K562 (cell line): ENCODE data around the gene POLR3K. TPM values are rescaled to one million over a fixed set of nuclear protein-coding genes. Genes with fewer than 3 reads are reported as not detected.

Experiments
- ATAC-seq: fragments of 200-7000 bp; cut with Tn5 transposase; 3 replicates; pipeline ENCODE4 v1.9.1; 2020; ENCODE audit warnings: moderate library complexity
- BruUV-seq: library from RNA; stranded (reverse); fragments of 400-500 nt; replicated peaks from 2 replicates; lab custom pipeline; 2021; lab: Mats Ljungman, UMichigan
- CTCF ChIA-PET: fragments of 300-600 bp; formaldehyde crosslinking; extraction: SDS; loops from one replicate; lab custom pipeline; 2021; ENCODE audit warnings: low intra/inter-chr PET ratio; lab: Yijun Ruan, JAX
- POLR2A ChIA-PET: fragments of 300-600, 350-650 bp; sonication (Branson Sonifier 250); formaldehyde crosslinking; extraction: SDS; loops from one replicate; lab custom pipeline; 2021; ENCODE audit warnings: antibody characterized with exemption, inconsistent platforms; lab: Yijun Ruan, JAX
- DNase-seq, 4 experiments: peaks; one replicate each; pipeline versions ENCODE4 v3.0.0 to v3.0.0-alpha.2; 2011 to 2018; ENCODE audit warnings: low spot score in 3 of 4, mixed read lengths in 3 of 4; ENCODE audit errors: extremely low read depth in 1 of 4
- FAIRE-seq: peaks from 2 replicates; lab custom pipeline; 2011; peaks lifted over from hg19 to GRCh38; lab: Jason Lieb, UNC
- H2AFZ ChIP-seq: 2 replicates; pipeline ENCODE4 v1.6.0; 2011; ENCODE audit warnings: low read depth, low read length, control low read depth, inconsistent platforms
- H3K27ac ChIP-seq: fragments of 200-600 bp; 3 replicates; pipeline ENCODE4 v1.8.0; 2011; ENCODE audit warnings: low read depth, mild to moderate bottlenecking, control low read depth, inconsistent platforms, low read length, moderate library complexity, mixed read lengths; ENCODE audit errors: extremely low read depth
- H3K27me3 ChIP-seq, 2 experiments: fragments of 300-600 bp in 1 of 2; 2 replicates in 1 of 2; 3 replicates in 1 of 2; pipeline versions ENCODE4 v1.6.0 to v1.8.0; 2011; ENCODE audit warnings: inconsistent platforms in 2 of 2, low read length in 2 of 2, mild to moderate bottlenecking in 1 of 2, mixed read lengths in 1 of 2, moderate library complexity in 1 of 2; ENCODE audit not compliant: control insufficient read depth in 2 of 2, insufficient read depth in 2 of 2
- H3K36me3 ChIP-seq: fragments of 300-600 bp; 3 replicates; pipeline ENCODE4 v1.8.0; 2011; ENCODE audit warnings: mild to moderate bottlenecking, low read length, inconsistent platforms; ENCODE audit not compliant: control insufficient read depth, insufficient read depth
- H3K4me1 ChIP-seq, 2 experiments: fragments of 200-600 bp in 1 of 2; replicated peaks in 1 of 2; 2 replicates in 1 of 2; 3 replicates in 1 of 2; pipeline versions ENCODE4 v1.5.1 to v1.8.0; 2011; ENCODE audit warnings: inconsistent platforms in 2 of 2, low read length in 2 of 2, mild to moderate bottlenecking in 1 of 2, mixed read lengths in 1 of 2, moderate library complexity in 1 of 2; ENCODE audit not compliant: control insufficient read depth in 2 of 2, insufficient read depth in 2 of 2
- H3K4me2 ChIP-seq: 2 replicates; pipeline ENCODE4 v1.6.1; 2011; ENCODE audit warnings: low read length, control low read depth, inconsistent platforms, mixed read lengths; ENCODE audit not compliant: insufficient read depth
- H3K4me3 ChIP-seq: fragments of 200-600 bp; sonication (generic), shearing (Covaris generic); 2 replicates; pipeline ENCODE4 v1.5.1; 2016; ENCODE audit warnings: control low read depth, inconsistent platforms
- H3K79me2 ChIP-seq: fragments of 200-600 bp; 3 replicates; pipeline ENCODE4 v1.8.0; 2011; ENCODE audit warnings: low read length, inconsistent platforms; ENCODE audit not compliant: control insufficient read depth, insufficient read depth
- H3K9ac ChIP-seq, 2 experiments: 2 replicates each; pipeline versions ENCODE4 v1.6.0 to v1.6.1; 2011; ENCODE audit warnings: low read depth in 2 of 2, low read length in 2 of 2, control low read depth in 1 of 2, inconsistent platforms in 1 of 2, mild to moderate bottlenecking in 1 of 2, mixed read lengths in 1 of 2; ENCODE audit not compliant: insufficient read depth in 1 of 2
- H3K9me1 ChIP-seq: one replicate; pipeline ENCODE4 v1.6.0; 2011; ENCODE audit warnings: inconsistent platforms, mild to moderate bottlenecking, low read length, moderate library complexity; ENCODE audit not compliant: control insufficient read depth, insufficient read depth
- H3K9me3 ChIP-seq: replicated peaks from 2 replicates; pipeline ENCODE4 v1.5.1; 2011; ENCODE audit warnings: low read depth, low read length, inconsistent platforms; ENCODE audit not compliant: control insufficient read depth, insufficient read depth
- H4K20me1 ChIP-seq: replicated peaks from 2 replicates; pipeline ENCODE4 v1.6.1; 2011; ENCODE audit warnings: low read length, inconsistent platforms, mixed read lengths; ENCODE audit not compliant: control insufficient read depth, insufficient read depth
- CEBPG ChIP-seq, 3 experiments: fragments of 200-800 bp in 1 of 3; sonication (Bioruptor generic) in 1 of 3; sonication (generic) in 1 of 3; formaldehyde crosslinking in 1 of 3; IDR thresholded peaks in 2 of 3; conservative IDR thresholded peaks in 1 of 3; 2 replicates each; pipeline versions ENCODE4 v1.6.1 to v1.8.0; 2016 to 2022; ENCODE audit warnings: missing compliant biosample characterization in 2 of 3, missing genetic modification characterization in 2 of 3, mild to moderate bottlenecking in 1 of 3, missing genetic modification reagents in 1 of 3
- HNRNPUL1 ChIP-seq: fragments of 200-400 bp; formaldehyde crosslinking; IDR thresholded peaks from 2 replicates; pipeline ENCODE4 v1.6.1; 2017; ENCODE audit warnings: low read length
- NCOA4 ChIP-seq: fragments of 450-650 bp; IDR thresholded peaks from 2 replicates; pipeline ENCODE4 v1.6.1; 2018; ENCODE audit warnings: mild to moderate bottlenecking; ENCODE audit not compliant: partially characterized antibody
- NCOR1 ChIP-seq: fragments of 450-650 bp; IDR thresholded peaks from 2 replicates; pipeline ENCODE4 v1.6.1; 2016; ENCODE audit warnings: mild to moderate bottlenecking, moderate library complexity
- OTX1 ChIP-seq: fragments of 450-650 bp; formaldehyde crosslinking; IDR thresholded peaks from 2 replicates; pipeline ENCODE4 v1.4.0; 2022; ENCODE audit warnings: mild to moderate bottlenecking
- PRPF4 ChIP-seq: fragments of 200-400 bp; formaldehyde crosslinking; IDR thresholded peaks from one replicate; pipeline ENCODE4 v1.6.1; 2017; ENCODE audit warnings: low read length, low read depth, mild to moderate bottlenecking; ENCODE audit not compliant: insufficient read depth, poor library complexity, severe bottlenecking
- PTBP1 ChIP-seq: fragments of 200-400 bp; formaldehyde crosslinking; IDR thresholded peaks from 2 replicates; pipeline ENCODE4 v1.6.1; 2017; ENCODE audit warnings: low read depth, low read length
- PTRF ChIP-seq: fragments of 450-650 bp; IDR thresholded peaks from 2 replicates; pipeline ENCODE4 v1.6.1; 2016; ENCODE audit warnings: mild to moderate bottlenecking, missing genetic modification characterization, missing compliant biosample characterization
- SIRT6 ChIP-seq: IDR thresholded peaks from one replicate; pipeline ENCODE4 v1.6.1; 2012; ENCODE audit warnings: low read depth, mild to moderate bottlenecking, control low read depth, inconsistent platforms, low read length, moderate library complexity
- TAF15 ChIP-seq: fragments of 200-400 bp; formaldehyde crosslinking; IDR thresholded peaks from 2 replicates; pipeline ENCODE4 v1.6.1; 2017; ENCODE audit warnings: mild to moderate bottlenecking, low read depth, low read length, moderate library complexity
- TBL1XR1 ChIP-seq, 2 experiments: IDR thresholded peaks; 2 replicates each; pipeline ENCODE4 v1.6.1; 2012; ENCODE audit warnings: improper control_type of control experiment in 2 of 2, low read length in 2 of 2, mild to moderate bottlenecking in 1 of 2
- ZBTB8A ChIP-seq: fragments of 450-650 bp; IDR thresholded peaks from 2 replicates; pipeline ENCODE4 v1.6.1; 2018; ENCODE audit warnings: mild to moderate bottlenecking, moderate library complexity; ENCODE audit not compliant: partially characterized antibody
- ZNF354B ChIP-seq: fragments of 250-450 bp; sonication (Bioruptor Pico); IDR thresholded peaks from 2 replicates; pipeline ENCODE4 v1.4.0; 2020
- ZNF384 ChIP-seq: IDR thresholded peaks from 2 replicates; pipeline ENCODE4 v1.6.1; 2012; ENCODE audit warnings: low read depth, low read length, improper control_type of control experiment
- ZNF561 ChIP-seq: fragments of 450-650 bp; formaldehyde crosslinking; conservative IDR thresholded peaks from 2 replicates; pipeline ENCODE4 v1.4.0; 2020; ENCODE audit warnings: mild to moderate bottlenecking, moderate library complexity
- WGBS: fragments of 100-300 bp; shearing (Covaris generic); methylation state at CpG from one replicate; pipeline ENCODE4 v1.1.6; 2016; ENCODE audit warnings: low coverage, mixed read lengths; ENCODE audit not compliant: insufficient coverage; ENCODE audit errors: missing lambda C conversion rate; 5-methylcytosine and 5-hydroxymethylcytosine counted together
- in situ Hi-C: fragments of 300-500 bp; cut with MboI; formaldehyde crosslinking; loops from 4 replicates; pipeline ENCODE4 v1.15.0; 2018; ENCODE audit warnings: inconsistent platforms, mixed read lengths
- intact Hi-C: fragments of 100-400 bp; cut with micrococcal nuclease; formaldehyde crosslinking; loops from 2 replicates; pipeline ENCODE4 v1.14.2; 2022
- polyA plus RNA-seq, 8 experiments: library from polyadenylated mRNA; depleted of rRNA in 4 of 8; stranded (reverse) in 5 of 8; unstranded in 3 of 8; fragments of >200 nt; fragmentation: Nextera tagmentation in 2 of 8; fragmentation: Illumina TruSeq in 1 of 8; extraction: Ambion mirVana in 2 of 8; extraction: Trizol in 1 of 8; gene quantifications; 2 replicates each; pipeline versions ENCODE4 v1.2.1 to v1.2.3, GENCODE V29; 2011 to 2014; ENCODE audit warnings: inconsistent platforms in 1 of 8, missing spikeins in 1 of 8
- total RNA-seq, 7 experiments: library from RNA; depleted of rRNA in 6 of 7; stranded (reverse); fragments of >200 nt in 6 of 7; fragmentation: Illumina TruSeq in 2 of 7; extraction: Trizol in 2 of 7; gene quantifications; 2 replicates each; pipeline versions ENCODE4 v1.2.1 to v1.2.3, GENCODE V29; 2011 to 2021; ENCODE audit warnings: low replicate concordance in 1 of 7
- TF ChIP-seq, protein P1 (sequence below): fragments of 250-450 bp; sonication (Bioruptor Pico); IDR thresholded peaks from 2 replicates; pipeline ENCODE4 v1.5.0; 2021

The POLR3K gene
- total and polyA plus RNA-seq, 9 of the 15 experiments (the other 6 are each of a cell fraction or from before 2014, with no cell fraction given) = 42.1 to 315 (median 86.7) TPM

DNA sequence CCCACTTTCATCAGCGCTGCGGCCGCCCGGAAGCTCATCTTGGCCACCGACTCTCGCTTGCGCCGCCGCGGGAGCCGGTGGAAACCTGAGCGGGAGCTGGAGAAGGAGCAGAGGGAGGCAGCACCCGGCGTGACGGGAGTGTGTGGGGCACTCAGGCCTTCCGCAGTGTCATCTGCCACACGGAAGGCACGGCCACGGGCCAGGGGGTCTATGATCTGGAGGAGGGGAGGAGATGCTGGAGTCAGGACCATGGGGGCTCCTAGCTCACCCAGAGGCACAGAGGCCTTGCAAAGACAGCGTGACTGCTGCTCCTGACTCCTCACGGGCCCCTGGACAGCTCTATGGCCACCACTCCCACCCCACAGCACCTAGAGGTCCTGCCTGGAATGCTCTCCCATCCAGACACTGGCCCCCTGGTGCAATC lies 9.6 kb upstream of the POLR3K start:
- no peak for ATAC-seq

More for the DNA sequence above, 9.6 kb upstream of the POLR3K start:
- no peak overlapping the region for H2AFZ ChIP-seq
- no peaks in the 10 kb centered on the region for H3K27me3 ChIP-seq
- no peaks in the 10 kb centered on the region; the same call in 1 of the 2 replicates for H4K20me1 ChIP-seq
- FAIRE-seq = no peak
- peaks cover 2% of the 10 kb centered on the region for H3K9me1 ChIP-seq
- H3K27ac ChIP-seq = no peak overlapping the region
- no peak overlapping the region for H3K4me3 ChIP-seq
- no peaks in the 10 kb centered on the region for H3K79me2 ChIP-seq
- WGBS = 77% methylated on average over 13 of the region's 21 CpGs
- POLR2A ChIA-PET = interaction anchor here (0.6 to 1.6 kb wide), 4 partner anchors 10 to 504 kb away, joined by 3 to 6 read pairs (median 3); partner anchors contain the start of genes POLR3K and SNRNP25
- peaks cover 0 to 53% of the 10 kb centered on the region in 2 experiments; a peak in 3 of 5 replicates for H3K4me1 ChIP-seq
- no peak overlapping the region; a peak in 1 of 4 replicates for H3K9ac ChIP-seq
- CTCF ChIA-PET = interaction anchor here (7.3 kb wide), 1 partner anchor 34 kb away, joined by 125 read pairs; no protein-coding TSS in a partner anchor
- intact Hi-C loops = no loop called here
- in situ Hi-C loops = no loop called here
- no peak for DNase-seq
- BruUV-seq = no TSS peak
- peaks cover 13% of the 10 kb centered on the region for H3K36me3 ChIP-seq
- no peaks in the 10 kb centered on the region for H3K9me3 ChIP-seq
- TF ChIP-seq SIRT6 (no peak), PTRF (tag) (no peak), ZNF561 (CRISPR knock-in tag) (no peak), ZBTB8A (no peak), CEBPG (CRISPR knock-in tag; IDR thresholded peaks at IDR 0.05) (no peak), CEBPG (tag; conservative IDR thresholded peaks at IDR 0.05 in 1 of 2, IDR thresholded peaks at IDR 0.05 in 1 of 2) (no peak), ZNF384 (no peak), PRPF4 (no peak), TAF15 (no peak), NCOA4 (no peak), ZNF354B (no peak), NCOR1 (no peak), HNRNPUL1 (no peak), OTX1 (no peak), TBL1XR1 (IDR thresholded peaks at IDR 0.05; ENCODE audit: low read length in 2 of 2) (no peak), PTBP1 (no peak)
- TF ChIP-seq, protein P1, sequence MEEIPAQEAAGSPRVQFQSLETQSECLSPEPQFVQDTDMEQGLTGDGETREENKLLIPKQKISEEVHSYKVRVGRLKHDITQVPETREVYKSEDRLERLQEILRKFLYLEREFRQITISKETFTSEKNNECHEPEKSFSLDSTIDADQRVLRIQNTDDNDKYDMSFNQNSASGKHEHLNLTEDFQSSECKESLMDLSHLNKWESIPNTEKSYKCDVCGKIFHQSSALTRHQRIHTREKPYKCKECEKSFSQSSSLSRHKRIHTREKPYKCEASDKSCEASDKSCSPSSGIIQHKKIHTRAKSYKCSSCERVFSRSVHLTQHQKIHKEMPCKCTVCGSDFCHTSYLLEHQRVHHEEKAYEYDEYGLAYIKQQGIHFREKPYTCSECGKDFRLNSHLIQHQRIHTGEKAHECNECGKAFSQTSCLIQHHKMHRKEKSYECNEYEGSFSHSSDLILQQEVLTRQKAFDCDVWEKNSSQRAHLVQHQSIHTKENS (CRISPR knock-in tag) = no peak
- H3K4me2 ChIP-seq = no peak overlapping the region
